ENCODE measurements around the gene ASTN2.

ASTN2 gene

DNA sequence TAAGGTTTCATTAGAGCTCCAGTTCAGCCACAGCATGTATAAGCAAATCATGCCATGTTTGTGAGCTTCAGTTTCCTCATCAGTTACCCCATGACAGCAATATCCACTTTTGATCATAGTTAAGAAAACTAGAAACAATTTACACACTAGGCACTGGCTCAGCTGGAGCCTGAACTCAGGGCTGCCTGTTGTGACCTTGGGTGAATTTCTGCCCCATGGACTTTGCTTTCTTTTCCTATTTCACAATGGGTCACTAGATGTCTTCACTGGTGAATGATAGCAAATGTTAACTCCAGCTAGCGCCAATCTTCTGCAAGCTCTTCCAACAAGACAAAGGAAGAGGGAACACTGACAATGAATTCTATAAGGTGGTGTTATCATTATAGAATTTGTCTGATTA is 961.1 kb downstream of the ASTN2 start:
- no peak overlapping the region for H3K4me3 ChIP-seq (ENCODE audit: low read length)
- DNase-seq (ENCODE audit: low read depth): no peak
- TF ChIP-seq, protein P1, sequence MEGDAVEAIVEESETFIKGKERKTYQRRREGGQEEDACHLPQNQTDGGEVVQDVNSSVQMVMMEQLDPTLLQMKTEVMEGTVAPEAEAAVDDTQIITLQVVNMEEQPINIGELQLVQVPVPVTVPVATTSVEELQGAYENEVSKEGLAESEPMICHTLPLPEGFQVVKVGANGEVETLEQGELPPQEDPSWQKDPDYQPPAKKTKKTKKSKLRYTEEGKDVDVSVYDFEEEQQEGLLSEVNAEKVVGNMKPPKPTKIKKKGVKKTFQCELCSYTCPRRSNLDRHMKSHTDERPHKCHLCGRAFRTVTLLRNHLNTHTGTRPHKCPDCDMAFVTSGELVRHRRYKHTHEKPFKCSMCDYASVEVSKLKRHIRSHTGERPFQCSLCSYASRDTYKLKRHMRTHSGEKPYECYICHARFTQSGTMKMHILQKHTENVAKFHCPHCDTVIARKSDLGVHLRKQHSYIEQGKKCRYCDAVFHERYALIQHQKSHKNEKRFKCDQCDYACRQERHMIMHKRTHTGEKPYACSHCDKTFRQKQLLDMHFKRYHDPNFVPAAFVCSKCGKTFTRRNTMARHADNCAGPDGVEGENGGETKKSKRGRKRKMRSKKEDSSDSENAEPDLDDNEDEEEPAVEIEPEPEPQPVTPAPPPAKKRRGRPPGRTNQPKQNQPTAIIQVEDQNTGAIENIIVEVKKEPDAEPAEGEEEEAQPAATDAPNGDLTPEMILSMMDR (conservative IDR thresholded peaks at IDR 0.05; ENCODE audit: low read depth, low read length): no peak

DNA sequence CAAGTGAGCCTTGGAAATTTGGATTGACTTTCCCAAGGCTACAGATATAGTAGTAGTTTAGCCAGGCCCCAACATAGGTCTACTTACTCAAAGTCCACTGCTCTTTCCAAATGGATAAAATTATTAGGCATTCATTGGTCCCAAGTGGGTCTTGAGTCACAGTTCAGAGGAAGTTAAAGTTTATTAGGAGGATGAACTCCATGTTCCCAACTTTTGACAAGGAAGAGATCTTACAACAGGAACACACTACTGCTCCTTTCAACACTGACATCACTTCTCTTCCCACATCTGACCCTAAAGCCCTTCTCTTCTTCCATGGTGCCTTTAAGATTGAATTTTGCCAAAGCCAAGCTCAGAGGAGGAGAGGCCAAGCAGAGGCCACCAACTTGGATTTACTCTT is 962.2 kb downstream of the ASTN2 start:
- TF ChIP-seq, protein P1 (conservative IDR thresholded peaks at IDR 0.05; ENCODE audit: low read depth, low read length): no peak
- no peak overlapping the region for H3K4me3 ChIP-seq (ENCODE audit: low read length)
- no peak for DNase-seq (ENCODE audit: low read depth)

DNA sequence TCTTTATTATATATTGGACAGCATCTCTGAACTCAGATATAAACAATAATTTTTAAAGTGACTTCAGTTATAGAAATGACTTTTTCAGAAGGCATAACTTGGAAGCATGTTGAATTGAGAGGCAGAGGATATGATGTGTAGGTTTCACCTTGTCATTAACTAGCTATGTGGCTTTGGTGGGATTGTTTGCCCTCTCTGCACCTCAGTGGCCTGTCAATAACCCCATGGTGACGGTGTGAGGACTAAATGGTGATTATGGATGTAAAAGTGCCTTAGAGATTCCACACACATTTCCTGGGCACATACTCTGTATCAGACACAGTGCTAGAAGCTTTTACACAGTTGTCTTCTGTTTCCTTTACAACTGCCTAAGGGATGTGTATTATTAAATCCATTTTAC is 962.6 kb downstream of the ASTN2 start:
- TF ChIP-seq, protein P1 (conservative IDR thresholded peaks at IDR 0.05; ENCODE audit: low read depth, low read length): no peak
- no peak overlapping the region for H3K4me3 ChIP-seq (ENCODE audit: low read length)
- no peak for DNase-seq (ENCODE audit: low read depth)

DNA sequence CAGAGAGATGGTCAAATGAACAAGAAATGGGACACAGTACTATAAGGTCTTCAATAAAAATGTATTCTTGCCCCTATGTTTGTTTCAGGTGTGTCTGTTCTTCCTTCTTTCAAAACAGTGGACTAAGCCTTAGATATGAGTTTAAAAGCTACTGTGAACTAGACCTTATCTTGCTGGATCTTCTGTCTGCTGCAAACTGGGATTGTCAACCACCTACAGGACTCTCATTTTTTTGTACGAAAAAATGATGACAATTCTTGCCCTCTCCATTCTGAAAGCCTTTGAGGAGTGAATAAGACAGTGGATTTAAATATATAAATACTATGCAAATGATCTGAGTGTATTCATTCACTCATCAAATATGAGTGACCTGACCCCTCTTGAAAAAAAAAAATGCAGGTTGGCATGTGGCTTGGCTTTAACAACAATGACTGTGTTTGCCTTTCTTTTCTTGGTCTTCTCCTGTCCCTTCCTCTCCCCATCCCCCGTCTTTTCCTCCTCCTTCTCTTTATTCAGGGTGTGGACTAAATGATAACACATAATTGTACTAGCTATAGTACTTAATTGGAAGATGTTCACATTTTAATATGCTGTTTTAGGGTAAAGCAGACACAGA is 963.2 kb downstream of the ASTN2 start:
- TF ChIP-seq, protein P1 (conservative IDR thresholded peaks at IDR 0.05; ENCODE audit: low read depth, low read length): no peak
- no peak overlapping the region for H3K4me3 ChIP-seq (ENCODE audit: low read length)
- no peak for DNase-seq (ENCODE audit: low read depth)

DNA sequence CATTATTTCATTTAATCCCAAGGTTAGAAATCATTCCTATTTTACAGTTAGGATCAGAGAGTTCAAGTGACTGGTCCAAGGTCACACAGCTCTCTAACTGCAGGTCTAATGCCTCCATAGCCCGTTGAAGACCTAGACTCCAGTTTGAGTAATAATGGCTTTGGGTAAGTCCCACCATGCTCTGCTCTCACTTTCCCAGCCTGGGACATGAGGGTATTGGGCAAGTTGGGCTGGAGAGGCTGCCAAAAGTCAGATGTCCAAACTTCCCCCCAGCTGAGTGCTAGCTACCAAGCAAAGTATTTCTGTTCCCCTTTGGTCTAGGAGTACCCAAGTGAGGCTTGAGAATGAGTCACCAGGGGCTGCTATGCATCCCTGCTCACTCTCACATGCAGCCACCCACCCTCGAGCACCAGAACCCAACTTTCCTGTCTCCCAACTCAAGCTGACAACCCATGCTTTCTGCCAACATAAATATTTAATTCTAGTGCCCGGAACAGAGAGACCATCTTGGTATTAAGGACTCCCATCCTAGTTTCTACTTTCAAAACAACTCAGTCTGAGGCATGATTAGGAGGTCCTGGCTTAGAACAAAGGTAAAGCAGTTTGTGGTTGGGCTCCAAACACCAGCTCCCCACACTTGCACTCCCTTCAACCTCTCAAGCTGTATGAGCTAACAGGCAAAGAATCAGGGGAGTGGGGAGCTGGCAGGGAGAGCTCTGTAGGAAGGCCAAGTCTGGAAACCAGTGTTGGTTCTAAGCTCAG is 964.3 kb downstream of the ASTN2 start:
- TF ChIP-seq, protein P1 (conservative IDR thresholded peaks at IDR 0.05; ENCODE audit: low read depth, low read length): no peak
- H3K4me3 ChIP-seq (ENCODE audit: low read length): no peak overlapping the region
- peak; percentile 34 for DNase-seq (ENCODE audit: low read depth)

DNA sequence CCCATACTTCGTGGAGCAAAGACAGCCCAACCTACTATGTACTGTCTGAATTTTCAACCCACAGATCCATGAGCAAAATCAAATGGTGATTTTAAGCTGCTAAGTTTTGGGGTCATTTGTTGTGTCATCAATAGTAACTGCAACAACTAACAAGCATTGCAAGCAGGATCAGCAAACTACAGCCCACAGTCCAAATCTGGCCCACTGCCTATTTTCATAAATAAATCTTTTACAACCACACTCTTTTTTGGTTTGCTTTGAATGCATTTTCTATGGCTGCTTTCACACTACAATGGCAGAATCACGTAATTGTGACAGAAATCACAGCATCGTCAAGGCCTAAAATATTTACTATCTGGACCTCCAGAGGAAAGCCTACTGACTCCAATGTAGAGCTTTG is 964.9 kb downstream of the ASTN2 start:
- TF ChIP-seq, protein P1 (conservative IDR thresholded peaks at IDR 0.05; ENCODE audit: low read depth, low read length): no peak
- H3K4me3 ChIP-seq (ENCODE audit: low read length): no peak overlapping the region
- no peak for DNase-seq (ENCODE audit: low read depth)

DNA sequence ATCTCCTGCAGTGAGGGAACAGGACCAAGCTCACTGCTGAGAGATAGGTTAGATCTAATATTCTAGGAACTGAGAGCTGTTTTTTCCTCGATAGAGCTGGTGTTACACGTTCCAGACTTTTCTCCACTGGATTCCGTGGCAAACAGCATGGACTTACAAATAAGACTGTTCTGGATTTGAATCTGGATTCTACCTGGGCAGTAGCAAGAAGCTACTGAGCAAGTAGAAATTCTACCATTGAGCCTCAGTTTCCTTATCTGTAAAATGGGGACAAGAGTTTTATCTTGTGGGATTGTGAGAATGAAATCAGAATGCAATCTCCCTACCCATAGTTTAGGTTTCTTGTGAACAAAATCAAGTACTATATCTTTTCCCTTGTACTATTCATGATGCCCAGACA is 966.4 kb downstream of the ASTN2 start:
- TF ChIP-seq, protein P1 (conservative IDR thresholded peaks at IDR 0.05; ENCODE audit: low read depth, low read length): no peak
- H3K4me3 ChIP-seq (ENCODE audit: low read length): no peak overlapping the region
- no peak for DNase-seq (ENCODE audit: low read depth)

Data from retinal pigment epithelial cell (primary cell).